GM19099 (cell line): ENCODE measurements around the gene CCNB3.

Experiments
- POLR2A ChIP-seq: IDR thresholded peaks from 3 replicates; pipeline ENCODE4 v1.6.1; 2011; ENCODE audit warnings: low read depth; ENCODE audit not compliant: insufficient read length; ENCODE audit errors: extremely low read depth

The CCNB3 gene

DNA sequence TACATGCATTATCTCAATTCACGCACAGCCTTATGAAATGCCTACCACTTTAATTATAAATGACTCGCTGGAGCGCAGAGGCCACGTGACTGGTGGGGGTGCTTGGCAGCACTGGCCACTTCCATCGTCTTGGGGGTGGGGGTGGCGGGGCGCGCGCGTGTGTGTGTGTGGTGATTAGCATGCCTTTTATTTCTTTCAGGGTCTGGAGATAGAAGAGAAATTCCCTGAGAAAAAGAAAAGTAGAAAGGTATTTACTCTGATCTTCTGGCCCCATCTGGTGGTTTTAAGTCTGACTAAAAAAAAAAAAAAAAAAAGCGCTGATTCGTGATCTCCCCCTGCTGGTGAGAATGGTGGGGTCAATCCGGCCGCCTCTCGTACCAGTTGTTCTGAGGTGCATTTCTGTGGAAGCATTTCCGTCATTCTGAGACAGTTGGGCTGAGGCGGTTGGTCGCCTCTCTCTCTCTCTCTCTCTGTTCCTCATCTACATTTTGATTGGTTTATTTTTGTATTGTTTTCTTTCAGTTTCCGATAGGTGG is at the start of gene CCNB3:
CCNB3 (plus strand) TSS at position 402 of the 536 bp plus-strand sequence. CDS start 80,399 bp downstream, outside the sequence.
- TF ChIP-seq POLR2A = no peak

DNA sequence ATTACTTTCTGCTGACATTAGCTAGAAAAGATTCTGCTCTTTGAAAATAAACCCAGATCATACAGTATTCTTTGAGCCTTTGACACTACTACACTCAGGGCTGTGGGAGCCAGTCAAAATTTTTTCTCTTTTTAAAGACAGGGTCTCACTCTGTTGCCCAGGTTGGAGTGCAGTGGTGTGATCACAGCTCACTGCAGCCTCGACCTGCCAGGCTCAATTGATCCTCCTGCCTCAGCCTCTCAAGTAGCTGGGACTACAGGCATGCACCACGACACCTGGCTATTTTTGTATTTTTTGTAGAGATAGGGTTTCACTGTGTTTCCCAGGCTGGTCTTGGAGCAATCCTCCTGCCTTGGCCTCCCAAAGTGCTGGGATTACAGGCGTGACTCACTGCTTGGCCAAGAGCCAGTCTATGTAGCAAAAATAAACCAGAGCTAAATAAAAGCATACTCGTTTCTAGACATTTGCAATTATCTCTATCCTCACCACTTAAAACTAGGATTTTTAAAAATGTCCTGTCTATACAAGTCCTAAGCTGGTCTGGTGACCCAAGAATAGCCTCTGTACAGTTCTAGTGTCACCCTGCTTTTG is 46.9 kb upstream of the CCNB3 start:
- no peak for TF ChIP-seq POLR2A

GRCh38 chrX:50158593-50158992 is 46.0 kb upstream of the CCNB3 start:
- no peak for TF ChIP-seq POLR2A

GRCh38 chrX:50161127-50161526 is 43.4 kb upstream of the CCNB3 start:
- no peak for TF ChIP-seq POLR2A

DNA sequence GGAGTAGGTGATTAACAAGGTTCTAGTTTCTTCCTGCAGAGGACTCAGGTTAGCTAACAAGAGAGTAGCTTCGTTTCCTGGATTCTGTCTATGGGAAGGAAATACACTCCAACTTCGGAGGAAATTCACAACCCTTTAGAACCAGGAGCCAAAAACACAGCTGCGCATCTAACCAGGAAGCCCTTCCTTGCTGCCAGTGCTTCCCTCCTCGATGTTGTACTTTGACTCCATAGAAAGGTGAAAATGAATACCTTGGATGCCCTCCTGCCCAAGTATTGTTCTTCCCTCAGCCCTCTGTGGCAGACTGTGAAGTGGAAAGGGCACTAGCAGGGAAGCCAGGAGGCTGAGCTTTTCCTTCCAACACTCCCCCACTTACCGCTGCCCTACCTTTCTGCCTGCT is 38.8 kb upstream of the CCNB3 start:
- TF ChIP-seq POLR2A = no peak

GRCh38 chrX:50167366-50167765 is 37.2 kb upstream of the CCNB3 start:
- TF ChIP-seq POLR2A = no peak

- no peak for TF ChIP-seq POLR2A
These were observed 36.3 kb upstream of the CCNB3 start for GRCh38 chrX:50168241-50168687.

- TF ChIP-seq POLR2A = no peak
These were observed 34.8 kb upstream of the CCNB3 start for GRCh38 chrX:50169717-50170116.

GRCh38 chrX:50180073-50180940 is 24.3 kb upstream of the CCNB3 start:
- no peak for TF ChIP-seq POLR2A

DNA sequence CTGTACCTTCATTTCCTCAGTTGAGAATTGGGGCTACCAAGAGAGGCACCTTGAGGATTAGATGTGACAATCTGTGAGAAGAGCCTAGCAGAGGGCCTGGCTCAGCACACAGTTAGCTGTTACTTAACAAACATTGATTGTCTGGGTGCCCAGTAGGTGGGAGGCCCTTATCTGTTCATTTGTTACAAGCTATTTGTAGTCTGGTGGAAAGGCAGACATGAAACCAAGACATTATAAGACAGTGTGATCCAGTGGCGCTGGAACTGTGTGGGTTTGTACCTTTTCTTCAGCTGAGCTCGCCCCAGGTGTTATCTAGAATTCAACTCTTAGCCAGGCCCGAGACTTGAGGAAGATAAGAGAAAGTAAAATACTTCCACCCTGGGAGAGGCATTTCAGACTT is 20.7 kb upstream of the CCNB3 start:
- no peak for TF ChIP-seq POLR2A

DNA sequence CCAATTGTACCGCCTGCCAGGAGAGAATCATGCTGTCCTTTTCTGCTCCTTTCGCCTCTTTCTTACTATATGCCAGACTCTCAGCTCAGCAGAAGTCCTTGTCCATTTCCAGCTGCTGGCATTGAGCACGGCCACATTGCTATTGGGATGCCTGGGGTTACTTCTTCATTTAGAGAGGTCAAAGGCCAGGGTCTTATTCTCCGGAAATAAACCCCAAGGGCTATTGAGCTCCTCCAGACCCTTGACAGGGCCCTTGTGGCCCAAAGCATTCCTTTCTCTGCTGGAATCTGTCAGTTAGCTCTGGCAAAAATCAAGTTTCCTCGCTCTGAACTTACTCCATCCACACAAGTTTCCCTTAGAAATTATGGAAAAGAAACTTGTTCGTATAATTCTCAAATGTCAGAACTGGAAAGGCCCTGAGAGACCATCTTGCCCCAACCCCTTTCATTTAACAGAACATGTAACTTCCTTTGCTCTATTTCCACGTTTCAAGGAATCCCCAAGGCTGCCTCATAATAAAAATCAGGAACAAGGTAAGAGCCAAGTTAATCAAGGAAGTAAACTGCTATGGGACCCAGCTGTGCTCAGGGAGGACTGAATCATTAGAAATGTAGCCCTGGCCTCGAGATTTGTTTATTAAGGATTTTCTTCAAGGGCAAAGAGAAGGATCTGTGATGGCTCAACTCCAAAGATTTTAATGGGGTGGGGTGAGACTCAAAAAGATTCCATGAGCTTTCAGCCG is 15.5 kb upstream of the CCNB3 start:
- no peak for TF ChIP-seq POLR2A

DNA sequence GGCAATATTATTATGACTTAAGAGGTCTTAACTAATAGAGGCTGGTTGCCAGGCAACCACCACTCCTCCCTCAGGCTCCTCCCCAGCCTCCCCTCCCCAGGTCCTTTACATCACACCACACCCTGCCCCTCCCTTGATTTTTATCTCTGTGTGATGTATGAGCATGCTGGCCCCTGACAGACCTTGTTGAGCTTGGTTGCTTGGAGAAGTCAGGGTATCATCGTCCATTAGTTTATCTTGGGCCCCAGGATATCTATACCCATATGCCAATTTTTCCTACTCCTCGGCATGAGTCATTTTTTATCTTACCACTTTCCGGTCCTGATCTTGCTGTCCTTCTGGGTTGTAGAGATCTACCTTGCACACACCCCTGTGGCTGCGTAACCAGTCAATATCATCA is 6.2 kb upstream of the CCNB3 start:
- no peak for TF ChIP-seq POLR2A

DNA sequence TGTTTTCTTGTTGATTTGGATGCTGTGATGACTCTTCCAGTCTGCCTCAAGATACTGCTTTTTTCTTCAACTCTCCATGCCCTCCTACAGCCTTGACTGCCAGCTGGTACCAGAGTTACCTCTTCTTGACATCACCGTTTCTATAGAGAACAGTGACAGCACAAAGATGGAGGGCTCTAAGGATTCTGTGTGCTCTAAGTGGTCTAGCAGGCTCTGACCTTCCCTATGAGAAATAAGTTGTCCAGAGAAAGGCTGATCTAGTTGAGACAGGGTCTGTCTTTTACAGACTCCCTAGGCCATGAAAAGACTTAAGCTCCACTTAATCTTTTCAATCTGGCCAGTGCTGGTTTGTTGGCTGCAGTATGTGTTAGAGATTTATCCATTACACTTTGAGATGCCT is 3.7 kb upstream of the CCNB3 start, which contains the start of gene AKAP4:
AKAP4 (minus strand) TSS at position 101 of the 400 bp plus-strand sequence. CDS start 118 bp downstream, outside the sequence.
- TF ChIP-seq POLR2A = no peak

GRCh38 chrX:50202539-50202938 is 2.0 kb upstream of the CCNB3 start:
- no peak for TF ChIP-seq POLR2A

- no peak for TF ChIP-seq POLR2A
These were observed 2.2 kb downstream of the CCNB3 start for GRCh38 chrX:50206753-50207152.
